CD4-positive, alpha-beta T cell treated with Interferon gamma for 1 hour (primary cell): Measurements from ENCODE around the gene RASGRF2.

ENCODE experiments used
- DNase-seq: peaks from one replicate; pipeline ENCODE4 v3.0.0-alpha.2; 2020

Gene RASGRF2, protein sequence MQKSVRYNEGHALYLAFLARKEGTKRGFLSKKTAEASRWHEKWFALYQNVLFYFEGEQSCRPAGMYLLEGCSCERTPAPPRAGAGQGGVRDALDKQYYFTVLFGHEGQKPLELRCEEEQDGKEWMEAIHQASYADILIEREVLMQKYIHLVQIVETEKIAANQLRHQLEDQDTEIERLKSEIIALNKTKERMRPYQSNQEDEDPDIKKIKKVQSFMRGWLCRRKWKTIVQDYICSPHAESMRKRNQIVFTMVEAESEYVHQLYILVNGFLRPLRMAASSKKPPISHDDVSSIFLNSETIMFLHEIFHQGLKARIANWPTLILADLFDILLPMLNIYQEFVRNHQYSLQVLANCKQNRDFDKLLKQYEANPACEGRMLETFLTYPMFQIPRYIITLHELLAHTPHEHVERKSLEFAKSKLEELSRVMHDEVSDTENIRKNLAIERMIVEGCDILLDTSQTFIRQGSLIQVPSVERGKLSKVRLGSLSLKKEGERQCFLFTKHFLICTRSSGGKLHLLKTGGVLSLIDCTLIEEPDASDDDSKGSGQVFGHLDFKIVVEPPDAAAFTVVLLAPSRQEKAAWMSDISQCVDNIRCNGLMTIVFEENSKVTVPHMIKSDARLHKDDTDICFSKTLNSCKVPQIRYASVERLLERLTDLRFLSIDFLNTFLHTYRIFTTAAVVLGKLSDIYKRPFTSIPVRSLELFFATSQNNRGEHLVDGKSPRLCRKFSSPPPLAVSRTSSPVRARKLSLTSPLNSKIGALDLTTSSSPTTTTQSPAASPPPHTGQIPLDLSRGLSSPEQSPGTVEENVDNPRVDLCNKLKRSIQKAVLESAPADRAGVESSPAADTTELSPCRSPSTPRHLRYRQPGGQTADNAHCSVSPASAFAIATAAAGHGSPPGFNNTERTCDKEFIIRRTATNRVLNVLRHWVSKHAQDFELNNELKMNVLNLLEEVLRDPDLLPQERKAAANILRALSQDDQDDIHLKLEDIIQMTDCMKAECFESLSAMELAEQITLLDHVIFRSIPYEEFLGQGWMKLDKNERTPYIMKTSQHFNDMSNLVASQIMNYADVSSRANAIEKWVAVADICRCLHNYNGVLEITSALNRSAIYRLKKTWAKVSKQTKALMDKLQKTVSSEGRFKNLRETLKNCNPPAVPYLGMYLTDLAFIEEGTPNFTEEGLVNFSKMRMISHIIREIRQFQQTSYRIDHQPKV (N-terminal part only)

DNA sequence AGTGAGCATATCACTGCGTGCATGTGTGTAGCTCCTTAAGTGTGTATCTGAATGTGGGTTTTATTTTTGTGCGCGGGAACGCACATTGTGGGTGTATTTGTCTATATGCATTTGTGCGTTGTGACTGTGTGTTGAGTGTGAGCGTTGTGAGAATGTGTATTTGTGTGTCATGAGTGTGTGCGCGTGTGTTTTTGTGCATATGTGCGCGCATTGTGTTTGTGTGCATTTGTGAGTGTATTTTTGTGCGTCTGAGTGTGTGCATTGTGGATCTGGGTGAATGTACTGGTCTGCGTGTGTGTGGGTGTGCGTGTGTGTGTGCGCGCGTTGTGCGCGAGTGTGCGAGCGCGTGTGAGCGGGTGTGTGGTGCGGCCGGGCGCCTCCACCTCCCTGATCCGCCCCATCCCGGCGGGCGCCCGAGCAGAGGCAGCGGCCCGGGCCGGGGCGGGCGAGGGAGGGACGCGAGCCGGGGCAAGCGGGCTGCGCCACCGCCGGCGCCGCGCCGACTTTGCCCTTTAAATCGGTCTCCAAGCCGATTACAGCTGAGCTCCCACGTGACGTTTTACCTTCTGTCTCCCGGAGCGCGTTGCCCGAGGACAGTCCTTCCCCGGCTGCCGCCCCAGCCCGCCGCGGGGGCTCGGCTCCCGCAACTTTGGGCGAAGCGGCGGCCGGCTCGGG is at the start of gene RASGRF2:
RASGRF2 (plus strand) TSS at position 596 of the 675 bp plus-strand sequence. CDS start 376 bp downstream, outside the sequence.
- peak; percentile 27 for DNase-seq

DNA sequence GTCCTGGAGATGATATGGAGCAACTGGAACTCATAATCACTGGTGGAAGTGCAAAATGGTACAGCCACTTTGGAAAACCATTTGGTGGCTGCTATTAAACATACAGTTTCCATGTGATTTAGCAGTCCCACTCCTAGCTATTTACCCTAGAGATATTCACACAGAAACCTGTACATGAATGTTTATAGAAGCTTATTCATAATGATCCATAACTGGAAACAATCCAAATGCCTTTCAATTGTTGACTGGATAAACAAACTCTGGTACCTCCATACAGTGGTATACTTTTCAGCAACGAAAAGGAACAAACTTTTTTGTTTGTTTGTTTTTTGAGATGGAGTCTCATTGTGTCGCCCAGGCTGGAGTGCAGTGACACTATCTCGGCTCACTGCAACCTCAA is 47.7 kb upstream of the RASGRF2 start:
- DNase-seq: no peak

DNA sequence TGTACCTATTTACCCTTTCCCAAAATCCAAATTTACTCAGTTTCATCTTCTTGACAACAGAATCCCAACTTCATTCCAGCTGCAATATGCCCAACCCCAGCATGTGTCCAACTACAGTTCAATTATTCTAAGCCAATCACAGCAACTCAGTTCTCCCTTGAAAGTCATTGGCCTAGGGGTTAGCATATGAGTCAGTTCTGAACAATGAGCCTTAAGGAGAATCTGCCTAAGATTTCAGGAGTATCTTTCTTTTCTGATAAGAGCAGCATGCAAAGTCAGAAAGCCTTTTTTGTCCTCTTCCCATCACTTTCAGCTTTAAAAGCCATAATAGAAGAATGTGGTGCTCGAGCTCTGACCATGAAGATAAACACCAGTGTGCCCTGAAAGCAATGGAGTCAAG is 44.4 kb upstream of the RASGRF2 start:
- no peak for DNase-seq

DNA sequence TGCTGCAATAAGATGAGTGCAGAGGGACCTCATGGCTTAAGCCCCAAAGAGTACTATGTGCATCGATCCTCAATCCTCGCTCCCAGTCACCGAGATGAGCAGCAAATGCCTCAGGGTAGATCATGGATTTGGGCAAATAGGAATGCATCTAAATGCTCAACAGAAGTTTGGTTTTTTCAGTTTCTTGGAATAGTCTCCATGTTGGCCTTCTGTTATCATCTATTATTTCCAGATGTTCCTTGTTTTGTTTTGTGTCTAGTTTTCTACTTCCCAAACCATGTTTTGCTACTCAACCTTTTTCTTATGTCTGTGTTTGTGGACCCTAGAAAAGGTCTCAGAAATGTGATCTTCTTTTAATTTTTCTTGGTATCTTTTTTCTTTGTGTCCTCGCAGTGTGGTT is 43.5 kb upstream of the RASGRF2 start:
- no peak for DNase-seq

DNA sequence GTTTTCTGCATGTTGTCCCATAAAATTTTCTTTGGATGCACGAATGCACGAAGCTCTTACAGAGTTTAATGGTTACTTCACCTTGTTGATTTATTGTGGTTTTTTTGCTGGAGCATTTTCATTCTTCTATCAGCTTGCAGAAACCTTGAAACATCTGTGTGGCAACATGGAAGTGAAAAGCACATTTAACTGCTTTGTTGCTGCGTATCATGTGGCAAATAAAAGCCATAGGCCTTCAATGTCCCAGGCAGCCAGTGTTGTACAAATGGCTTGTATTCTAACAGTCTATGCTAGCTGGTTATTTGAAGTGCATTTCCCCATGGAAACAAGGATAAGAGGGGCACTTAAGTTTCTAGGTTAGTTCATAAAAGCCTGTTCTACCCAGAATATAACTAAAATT is 42.5 kb upstream of the RASGRF2 start:
- no peak for DNase-seq

DNA sequence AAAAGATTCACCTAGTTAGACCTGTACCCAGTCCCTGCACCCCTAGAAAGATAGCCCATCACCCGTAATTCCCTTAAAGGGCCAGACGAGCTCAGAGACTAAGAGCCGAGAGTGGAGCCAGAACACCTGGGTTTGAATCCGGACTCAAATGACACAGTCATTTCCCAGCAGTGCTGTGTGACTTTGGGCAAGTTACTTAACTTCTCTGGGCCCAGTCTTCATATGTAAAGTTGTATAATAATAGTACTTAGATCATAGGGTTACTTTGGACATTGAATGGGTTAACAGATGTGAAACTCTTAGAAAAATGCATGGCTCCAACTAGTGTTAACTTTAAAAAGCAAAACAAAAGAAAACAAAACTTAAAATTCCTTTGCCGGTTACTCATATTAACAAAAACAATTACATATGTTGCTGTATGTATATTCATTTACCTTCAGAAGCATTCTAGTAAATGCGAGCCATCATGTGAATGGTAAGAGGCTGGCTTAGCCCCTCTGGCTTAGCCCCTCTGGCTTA is 40.4 kb upstream of the RASGRF2 start:
- no peak for DNase-seq

DNA sequence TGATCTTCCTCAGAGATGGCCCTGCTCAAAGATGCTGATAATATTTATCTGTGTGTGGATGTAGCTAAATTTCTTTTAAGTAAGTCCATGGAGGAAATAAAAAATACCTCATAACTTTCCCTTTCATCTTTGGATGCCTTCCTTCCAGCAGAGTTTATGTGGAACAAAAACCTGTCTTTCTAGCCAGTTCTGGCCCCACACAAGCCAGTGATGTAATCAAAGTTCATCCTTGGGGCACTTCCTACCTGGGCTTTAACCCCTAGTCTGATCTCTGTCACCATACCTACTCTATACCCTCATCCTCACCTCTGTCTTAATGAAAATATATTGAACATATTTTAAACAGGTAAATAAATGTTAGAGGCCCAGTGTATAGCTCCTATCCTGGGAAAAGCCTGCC is 39.8 kb upstream of the RASGRF2 start:
- no peak for DNase-seq

DNA sequence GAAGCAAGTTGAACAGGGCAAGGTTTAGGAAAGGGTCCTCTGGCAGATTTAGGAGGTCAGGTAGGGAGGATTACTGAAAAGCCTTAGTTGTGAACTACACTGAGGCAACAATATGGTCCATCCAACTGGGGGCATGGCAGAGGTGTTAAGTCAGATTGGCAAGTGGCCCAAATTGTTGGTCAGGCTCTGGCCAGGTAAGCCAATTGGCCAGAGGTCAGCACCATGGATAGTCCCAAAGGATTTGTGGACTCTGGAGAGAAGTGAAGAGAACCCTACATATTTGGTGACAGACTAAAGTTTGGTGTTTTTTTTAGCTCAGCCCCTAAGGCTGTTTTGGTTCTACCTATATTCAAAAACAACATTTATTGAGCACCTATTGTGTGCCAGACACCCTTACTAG is 39.1 kb upstream of the RASGRF2 start:
- DNase-seq: no peak

DNA sequence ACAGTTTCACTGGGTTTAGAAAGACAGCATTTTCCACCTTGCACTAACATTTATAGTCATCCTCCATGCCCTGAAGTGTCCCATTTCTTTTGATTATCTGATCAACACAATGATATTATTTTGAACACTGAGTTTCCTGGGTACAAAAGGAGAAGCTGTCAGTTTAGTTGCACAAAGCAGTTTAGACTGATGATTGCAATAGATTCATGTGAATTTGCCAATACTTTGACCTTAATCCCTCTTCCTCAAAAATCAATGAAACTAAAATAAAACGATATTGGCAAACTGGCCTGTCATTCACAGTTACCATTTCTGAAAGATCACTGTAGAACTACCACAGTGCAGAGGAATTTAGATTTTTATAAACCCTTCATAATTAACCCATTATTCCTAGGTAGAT is 34.2 kb upstream of the RASGRF2 start:
- DNase-seq: no peak

DNA sequence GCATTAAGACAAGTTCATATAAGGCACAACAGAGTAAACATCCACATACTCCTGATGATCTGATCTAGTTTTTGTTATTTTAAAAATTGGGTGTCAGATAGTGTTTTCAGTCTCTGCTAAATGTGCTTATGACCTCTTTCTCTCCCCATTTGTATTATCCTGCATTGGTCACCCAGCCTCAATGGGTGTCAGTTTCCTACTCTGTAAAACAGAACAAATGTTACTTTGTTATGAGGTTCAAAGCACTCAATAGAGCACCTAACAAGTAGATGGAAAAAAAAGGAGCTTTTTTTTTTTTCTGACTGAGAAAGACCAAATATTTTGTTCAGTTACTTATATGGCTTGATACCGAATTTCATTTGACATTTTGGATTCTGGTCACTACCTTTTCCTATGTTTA is 33.6 kb upstream of the RASGRF2 start:
- DNase-seq: no peak

DNA sequence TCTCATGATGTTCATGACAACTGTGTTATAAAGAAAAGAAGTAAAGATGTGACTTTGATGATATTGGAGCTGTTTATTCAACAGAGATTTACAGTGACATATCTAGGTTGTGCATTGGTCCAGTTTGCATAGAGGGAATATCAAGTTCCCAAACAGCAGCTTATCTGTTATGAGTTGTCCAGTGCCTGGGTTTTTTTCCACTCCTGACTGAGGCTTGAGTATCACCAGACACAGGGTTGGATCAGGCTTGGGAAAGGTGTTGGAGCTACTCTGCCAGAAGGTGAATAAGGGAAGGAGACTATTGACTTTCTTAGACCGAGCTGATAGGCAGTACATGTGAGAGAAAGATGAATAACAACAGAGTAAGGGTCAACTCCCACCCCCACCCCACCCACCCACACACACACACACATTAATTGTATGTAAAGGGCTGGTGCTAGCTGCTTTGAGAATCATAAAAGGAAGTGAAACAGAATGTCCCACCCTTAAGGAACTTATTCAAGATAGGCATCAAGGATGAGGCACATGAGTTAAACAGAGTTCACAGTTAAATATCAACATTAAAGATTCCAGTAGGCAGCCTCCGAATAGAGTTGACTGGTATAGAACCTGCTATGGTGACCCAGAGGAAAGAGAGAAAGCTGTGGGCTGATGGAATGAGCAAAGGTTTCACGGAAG is 33.0 kb upstream of the RASGRF2 start:
- no peak for DNase-seq

DNA sequence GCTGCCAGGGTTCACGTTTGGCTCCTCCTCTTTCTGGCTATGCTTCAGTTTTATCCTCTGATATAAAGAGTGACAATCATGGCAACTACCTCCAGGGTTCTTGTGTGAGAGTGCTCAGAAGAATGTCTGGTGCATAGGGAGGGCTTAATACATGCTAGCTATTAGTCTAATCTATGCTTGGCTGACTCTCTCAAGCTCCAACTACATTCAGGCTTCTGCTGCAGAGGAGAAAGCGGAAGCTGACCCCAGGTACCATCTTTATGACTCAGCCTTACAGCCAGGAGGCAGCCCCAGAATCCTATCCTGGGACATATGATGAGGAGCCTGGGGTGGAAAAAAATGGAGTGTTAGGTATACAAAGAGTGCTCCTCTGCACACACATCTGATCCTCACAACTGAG is 32.1 kb upstream of the RASGRF2 start:
- DNase-seq: no peak

DNA sequence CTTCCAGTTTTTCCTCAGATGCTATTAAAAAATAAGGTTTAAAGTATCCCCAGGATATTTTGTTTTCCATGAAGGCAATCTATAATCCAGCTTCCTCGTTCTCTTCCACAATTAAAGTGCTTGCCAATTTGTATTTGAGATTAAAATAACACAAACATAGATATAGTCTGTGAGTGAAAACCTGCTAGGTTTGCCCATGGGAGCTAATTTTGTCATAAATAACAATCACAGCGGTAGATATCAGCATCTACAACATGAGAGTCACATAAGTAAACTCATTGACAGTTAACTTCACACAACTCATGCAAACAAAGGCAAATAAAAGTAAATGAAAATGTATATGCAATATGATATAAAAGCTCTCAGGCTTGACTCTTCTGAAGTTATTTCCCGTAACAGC is 29.2 kb upstream of the RASGRF2 start:
- DNase-seq: no peak

DNA sequence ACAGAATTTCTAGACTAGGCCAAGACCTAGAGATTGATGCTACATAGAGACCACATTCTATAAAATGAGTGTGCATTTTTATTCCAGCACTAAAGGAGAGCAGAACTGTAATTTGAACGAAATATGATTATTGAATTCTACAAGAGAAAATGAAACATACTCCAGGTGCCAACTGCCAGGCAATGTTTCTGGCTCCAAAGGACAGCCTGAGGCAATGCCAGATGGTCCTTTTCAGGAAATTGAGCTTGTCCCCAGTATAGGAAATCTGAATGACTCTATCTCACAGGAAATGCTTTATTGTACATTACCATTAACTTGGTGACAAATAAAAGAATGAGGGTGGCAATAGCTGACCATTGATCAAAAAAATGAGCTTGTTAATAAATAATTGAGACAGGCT is 28.8 kb upstream of the RASGRF2 start:
- no peak for DNase-seq

DNA sequence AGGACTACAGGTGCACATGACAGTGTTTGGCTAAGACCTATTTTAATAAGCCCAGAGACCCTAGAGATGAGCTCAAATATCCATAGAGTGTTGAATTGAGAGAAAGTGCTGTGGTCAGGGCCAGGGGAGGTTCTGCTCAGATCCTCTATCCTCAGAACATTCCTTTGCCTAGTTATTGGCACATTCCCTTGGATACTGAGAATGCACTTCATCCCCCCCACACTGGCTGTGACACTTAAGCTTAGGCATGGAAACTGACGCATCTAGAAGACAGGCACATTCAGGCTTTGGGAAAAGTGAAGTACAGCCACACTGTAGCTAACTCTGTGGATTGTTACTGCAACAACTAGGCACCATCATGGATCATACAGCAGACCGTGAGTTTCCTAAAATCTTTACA is 27.1 kb upstream of the RASGRF2 start:
- DNase-seq: no peak

DNA sequence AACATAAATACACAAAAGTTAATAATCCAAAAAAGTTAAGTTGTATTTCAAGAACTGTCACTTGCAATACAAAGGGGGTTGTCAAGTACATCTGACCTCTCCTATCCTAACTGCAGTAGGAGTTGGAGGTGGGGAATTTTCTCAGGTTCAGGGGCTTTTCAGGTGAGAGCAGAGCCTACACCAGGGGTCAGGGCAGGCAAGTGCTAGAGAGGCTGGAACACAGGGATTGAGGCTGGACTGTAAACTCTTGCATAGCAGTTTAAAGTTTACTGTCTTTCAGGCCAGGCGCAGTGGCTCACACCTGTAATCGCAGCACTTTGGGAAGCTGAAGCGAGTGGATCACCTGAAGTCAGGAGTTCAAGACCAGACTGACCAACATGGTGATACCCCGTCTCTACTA is 25.4 kb upstream of the RASGRF2 start:
- no peak for DNase-seq

DNA sequence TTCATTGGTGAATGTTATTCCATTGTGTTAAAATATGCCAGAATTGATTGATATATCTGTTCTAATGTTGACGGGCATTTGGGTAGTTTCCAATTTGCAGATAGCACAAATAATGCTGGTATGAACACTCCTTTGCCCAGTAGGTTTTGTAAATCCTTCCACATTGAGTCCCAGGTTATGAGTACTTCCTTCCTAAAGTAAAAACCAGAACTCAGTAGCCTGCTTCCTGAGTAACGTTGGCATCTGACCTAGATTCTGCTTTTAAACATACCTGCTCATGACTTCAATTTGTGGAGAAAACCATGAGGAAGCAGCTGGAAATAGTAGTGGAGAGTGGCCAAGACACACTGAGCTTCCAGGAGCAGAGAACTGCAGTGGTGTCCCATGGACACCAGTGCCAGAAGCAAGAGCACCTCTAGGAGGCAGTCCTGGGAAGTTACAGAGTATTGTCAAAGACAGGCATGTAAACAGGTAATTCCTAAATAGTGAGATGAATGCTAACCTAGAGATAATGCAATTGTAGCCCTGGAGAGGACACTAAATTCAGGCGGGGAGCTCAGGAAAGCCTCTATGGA is 24.3 kb upstream of the RASGRF2 start:
- DNase-seq: no peak

DNA sequence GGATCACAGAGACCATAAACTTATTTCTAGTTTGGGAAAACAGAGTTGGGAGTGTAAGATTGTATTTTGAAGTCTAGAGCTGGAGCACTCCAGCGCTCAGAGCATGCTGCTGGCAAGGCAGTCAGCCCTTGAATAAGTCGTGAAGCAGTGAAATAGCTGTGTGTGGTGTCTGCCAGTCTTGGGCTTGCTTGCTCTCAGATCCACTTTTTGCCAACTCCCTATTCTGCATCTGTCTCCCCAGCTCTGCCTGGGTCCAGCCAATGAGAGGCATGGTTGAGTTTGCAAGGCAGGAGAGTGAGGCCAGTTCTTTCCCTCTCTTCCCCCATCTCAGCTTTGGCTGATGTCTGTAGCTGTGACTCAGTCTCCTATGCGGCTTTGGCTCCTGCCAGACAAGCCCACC is 23.3 kb upstream of the RASGRF2 start:
- no peak for DNase-seq

DNA sequence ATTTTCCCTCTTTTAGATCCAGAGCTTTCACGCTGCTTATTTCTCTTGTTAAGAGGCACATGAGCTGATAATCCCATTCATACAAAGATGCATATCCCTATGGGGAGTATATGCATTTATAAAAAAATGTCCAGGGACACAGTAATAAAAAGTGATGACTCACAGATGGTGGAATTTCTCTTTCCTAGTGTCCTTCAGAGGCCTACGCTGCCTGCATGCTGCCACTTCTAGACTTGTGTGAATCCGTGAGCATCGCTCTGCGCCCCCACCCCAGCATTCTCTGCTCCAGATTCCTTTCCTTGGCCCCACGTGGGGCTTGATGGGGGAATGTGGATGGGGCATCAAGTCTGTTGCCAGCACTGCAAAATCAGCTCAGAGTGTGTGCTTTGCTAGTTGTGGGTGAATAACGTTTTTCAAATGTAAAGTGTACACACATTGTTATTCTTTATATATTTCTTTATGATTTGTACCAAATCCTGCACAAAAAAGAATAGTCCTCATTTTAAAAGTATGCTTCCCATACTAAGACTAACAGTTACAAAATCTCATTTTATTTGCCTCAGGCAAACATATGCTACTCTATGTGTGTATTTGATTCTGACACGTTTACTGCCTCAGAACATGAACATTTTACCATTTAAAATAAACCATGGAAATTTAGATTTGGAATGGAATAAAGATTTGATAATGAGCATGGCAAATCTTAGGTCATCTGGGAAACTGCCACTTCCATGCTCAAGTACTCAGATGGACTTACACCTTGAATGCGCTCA is 22.4 kb upstream of the RASGRF2 start:
- DNase-seq: no peak

DNA sequence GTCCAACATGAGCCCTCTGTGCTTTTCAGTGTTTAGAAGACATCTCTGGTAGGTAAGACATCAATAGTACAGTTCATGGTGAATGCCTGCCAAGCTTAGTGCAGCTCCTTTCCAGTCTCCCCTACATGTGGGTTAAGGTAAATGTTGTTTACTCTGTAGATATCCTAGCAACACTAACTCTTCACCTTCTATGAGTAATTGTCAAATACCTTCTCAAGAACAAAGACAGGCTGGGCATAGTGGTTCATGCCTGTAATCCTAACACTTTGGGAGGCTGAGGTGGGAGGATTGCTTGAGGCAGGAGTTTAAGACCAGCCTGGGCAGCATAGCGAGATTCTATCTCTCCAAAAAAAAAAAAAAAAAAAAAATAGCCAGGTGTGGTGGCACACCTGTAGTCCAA is 18.7 kb upstream of the RASGRF2 start:
- no peak for DNase-seq

DNA sequence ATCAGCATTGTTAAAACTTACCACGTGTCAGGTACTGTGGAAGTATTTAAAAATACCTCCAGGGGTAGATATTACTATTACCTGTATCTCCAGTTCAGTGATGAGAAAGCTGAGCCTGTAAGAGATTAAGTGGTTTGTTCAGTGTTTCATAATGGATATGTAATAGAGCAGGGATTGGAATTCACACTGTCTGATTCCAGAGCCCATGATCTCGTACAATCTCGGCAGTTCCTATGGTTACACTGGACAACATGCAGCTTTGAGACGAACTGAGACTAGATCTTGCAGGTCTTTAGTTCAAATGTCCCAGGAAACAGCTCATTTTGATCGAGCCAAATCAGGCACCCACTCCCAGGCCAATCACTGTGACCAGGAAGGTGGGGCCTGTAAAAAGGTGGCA is 8.8 kb upstream of the RASGRF2 start:
- no peak for DNase-seq
